GOT3 (cell line): ENCODE measurements around the gene DAGLB.
"Not testable (repeated sequence)": the region's sequence is repeated elsewhere in the genome, so short reads cannot be mapped to it uniquely, and the experiment has no call there.

ENCODE experiments used
- DNase-seq: peaks from one replicate; lab custom pipeline; 2025; ENCODE audit warnings: mixed read lengths; lab: John Stamatoyannopoulos, UW

Gene DAGLB

GRCh38 chr7:6461946-6462550 lies 14.3 kb upstream of the DAGLB start:
- no peak for DNase-seq

DNA sequence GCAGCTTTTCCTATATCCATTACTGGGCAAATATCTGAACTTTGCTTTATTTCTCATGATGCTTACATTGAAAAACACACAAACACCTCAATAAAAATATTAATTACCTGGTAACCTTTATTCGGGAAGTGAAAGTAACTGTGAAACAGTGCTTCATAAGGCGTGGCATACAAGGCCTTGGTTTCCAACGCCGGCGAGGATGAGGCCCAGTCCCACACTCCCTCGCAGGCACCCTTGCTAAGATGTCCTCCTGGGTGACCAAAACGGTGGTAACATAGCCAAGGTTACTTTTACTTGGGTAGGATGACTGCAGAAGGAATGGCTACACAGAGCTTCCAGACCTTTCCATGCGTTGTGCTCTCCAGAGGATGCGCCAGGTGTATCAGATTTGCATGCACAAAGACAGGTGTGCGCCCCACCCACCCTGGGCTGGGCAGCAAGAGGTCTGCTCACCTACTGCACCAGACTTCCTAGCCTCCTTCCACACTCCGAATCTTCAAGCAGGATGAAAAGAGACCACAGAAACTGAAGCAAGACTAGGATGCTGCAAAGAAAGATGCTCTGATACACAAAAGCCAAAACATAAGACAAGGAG lies 13.3 kb upstream of the DAGLB start:
- DNase-seq = no peak

DNA sequence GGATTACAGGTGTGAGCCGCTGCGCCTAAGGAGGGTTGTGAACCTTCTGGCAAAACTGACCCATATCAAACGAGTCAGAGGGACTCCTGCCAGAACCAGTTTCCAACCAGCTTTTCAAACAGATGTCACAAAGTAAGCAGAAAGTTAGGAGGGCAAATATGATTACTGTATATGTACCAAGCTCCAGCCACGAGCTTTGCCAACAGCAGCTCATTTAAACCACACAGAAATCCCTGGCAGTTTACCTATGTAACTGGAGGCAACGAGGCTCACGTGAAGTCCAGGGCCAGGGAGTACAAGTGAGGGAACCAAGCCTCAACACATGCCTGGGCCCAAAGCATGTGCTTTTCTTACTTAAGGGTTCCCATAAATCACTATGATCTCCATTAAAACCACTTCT lies 12.5 kb upstream of the DAGLB start:
- no peak for DNase-seq

DNA sequence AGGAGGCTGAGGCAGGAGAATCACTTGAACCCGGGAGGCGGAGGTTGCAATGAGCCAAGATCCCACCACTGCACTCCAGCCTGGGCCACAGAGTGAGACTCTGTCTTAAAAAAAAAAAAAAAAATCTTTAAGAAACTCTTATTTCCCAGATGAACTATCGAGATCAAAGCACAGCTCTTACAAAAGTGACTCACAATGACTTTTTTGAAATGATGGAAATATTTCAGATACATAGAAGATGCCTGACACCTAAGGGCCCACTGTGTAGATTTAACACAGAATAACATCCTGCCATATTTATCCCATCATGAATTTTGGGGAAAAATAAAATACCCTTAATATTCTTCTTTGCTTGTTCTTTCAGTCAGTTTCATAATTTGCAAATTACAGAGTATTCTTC lies 10.9 kb upstream of the DAGLB start:
- DNase-seq = not testable (repeated sequence)

DNA sequence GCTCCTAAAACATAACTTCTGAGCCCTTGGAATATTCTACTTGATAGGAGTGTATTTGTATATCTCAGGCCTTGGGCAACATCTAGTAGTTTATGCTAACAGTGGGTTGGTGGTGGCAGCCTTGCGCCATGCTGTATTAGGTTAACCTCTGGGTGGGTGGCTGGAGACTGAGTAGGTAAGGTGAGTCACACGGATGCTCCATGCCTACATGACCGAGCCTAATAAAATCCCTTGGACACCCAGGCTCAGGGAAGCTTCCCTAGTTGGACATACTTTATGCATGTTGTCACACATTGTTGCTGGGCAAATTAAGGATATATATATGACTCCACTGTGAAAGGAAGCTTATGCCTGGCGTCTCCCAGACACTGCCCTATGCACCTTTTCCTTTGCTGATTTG lies 6.0 kb upstream of the DAGLB start:
- peak; percentile 53 for DNase-seq

GRCh38 chr7:6451224-6451705 lies 3.5 kb upstream of the DAGLB start:
- DNase-seq = no peak

- not testable (repeated sequence) for DNase-seq
These were observed 2.8 kb upstream of the DAGLB start for GRCh38 chr7:6450591-6450990.

- DNase-seq = peak; percentile 19
These were observed 2.1 kb upstream of the DAGLB start for GRCh38 chr7:6449884-6450283.

- no peak for DNase-seq
These were observed 1.3 kb upstream of the DAGLB start for GRCh38 chr7:6448943-6449543.

DNA sequence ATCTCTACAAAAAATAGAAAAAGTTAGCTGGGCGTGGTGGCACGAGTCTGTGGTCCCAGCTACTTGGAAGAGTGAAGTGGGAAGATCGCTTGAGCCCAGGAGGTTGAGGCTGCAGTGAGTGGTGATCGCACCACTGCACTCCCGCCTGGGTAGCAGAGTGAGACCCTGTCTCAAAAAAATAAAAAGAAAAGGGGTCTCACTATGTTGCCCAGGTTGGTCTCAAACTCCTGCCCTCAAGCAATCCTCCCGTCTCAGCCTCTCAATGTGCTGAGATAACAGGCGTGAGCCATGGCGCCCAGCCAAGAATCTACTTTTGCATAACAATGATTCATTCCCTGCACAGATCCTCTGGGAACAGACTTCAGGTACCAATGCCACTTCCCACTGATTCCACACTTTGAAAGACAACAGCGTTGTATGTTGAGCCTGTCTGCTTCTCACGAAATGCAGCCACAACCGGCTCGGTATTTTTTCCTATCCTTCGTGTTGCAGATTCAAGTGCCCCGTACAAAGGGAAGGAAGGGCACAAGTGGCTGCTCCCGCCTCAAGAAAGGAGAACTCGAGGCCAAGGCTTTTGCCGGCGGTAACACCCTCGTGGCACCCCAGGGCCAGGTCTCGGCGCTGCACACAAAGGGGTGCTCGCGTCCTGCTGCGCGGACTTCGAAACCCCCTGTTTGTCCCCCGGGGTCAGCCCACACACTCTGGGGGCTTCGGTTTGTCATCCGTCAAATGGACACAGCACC lies 745 bp downstream of the DAGLB start:
- DNase-seq = peak; percentile 38

DNA sequence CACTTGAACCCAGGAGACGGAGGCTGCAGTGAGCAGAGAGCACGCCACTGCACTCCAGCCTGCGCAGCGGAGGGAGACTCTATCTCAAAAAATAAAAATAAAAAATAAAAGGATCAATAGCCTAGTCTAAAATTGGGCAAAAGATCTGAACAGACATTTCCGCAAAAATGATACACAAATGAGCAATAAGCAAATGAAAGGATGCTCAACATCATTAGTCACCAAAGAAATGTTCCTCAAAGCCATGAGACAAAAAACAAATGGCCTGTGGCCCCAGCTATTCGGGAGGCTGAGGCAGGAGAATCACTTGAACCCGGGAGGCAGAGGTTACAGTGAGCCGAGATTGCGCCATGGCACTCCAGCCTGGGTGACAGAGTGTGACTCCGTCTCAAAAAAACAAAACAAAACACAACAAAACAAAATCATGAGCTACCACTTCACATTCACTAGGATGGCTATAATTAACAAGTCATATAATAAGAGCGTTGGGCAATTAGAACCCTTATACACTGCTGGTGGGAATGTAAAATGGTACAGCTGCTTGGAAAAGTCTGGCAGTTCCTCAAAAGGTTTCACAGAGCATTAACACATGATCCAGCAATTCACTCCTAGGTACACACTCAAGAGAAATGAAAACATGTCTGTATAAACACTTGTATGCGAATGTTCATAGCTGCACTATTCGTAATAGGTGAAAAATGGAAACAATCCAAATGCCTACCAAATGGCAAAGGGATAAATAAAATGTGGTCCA lies 3.1 kb downstream of the DAGLB start:
- no peak for DNase-seq

GRCh38 chr7:6443372-6443941 lies 4.3 kb downstream of the DAGLB start:
- DNase-seq = no peak

DNA sequence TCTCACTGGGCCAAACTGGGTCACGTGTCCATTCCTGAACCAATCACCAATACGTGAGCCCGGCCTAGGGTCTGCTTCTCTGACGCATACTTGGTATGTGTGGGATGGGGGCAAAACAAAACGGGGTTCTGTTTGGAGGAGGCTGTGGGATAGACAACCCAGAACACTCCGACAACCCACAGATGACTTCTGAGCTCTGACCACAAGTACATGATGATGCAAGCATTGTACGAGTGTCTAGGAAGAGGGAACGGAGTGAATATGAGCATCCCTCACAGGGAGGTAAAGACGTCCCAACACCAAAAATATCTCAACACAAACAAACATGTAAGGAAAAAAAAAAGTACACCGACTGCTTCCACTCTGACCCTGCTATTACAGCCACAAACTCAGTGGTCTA lies 5.6 kb downstream of the DAGLB start:
- DNase-seq = no peak

DNA sequence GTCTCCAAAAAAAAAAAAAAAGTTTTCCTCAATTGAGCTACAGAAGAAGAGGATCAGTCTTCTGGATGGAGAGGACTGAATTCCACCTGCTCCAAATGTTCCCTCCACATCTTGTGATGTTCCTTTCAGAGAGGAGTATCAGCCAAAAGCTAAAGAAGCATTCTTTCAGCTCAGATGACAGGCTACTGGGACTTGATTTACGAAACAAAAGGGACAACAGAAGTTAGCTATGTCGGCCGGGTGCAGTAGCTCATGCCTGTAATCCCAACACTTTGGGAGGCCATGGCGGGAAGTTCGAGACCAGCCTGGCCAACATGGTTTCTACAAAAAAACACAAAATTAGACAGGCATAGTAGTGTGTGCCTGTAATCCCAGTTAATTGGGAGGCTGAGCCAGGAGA lies 7.4 kb downstream of the DAGLB start:
- no peak for DNase-seq

DNA sequence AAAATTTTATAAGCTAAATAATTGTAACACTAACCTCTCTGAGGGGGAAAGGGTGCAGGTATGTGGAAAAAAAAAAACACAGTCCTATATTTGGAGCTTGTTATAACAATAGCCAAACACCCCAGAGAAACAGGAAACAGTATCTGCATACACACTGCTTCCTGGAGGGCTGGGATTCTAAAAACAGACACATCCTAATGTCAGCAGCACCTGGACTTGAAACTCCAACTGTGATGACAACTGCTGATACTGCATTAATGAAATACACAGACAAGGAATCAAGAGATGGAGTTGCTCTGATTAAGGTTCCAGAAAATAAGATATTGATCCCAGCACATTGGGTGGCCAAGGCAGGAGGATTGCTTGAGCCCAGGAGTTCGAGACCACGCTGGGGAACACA lies 9.3 kb downstream of the DAGLB start:
- no peak for DNase-seq

GRCh38 chr7:6437251-6437650 lies 10.5 kb downstream of the DAGLB start:
- no peak for DNase-seq

DNA sequence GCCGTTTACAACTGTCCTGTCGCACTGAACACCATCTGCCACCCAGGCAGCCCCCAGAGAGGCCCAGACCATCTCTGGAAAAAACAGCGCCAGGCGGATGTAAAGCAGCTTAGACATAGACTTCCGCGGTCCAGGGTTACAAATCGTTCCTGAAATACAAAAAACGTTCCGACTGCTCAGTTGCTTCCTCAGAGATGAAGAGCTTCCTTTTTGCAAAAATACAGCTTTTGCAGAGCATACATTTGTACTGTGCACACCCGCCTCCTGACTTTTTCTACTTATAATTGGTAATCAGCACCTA lies 11.4 kb downstream of the DAGLB start:
- DNase-seq = no peak

- DNase-seq = peak; percentile 48
These were observed 12.0 kb downstream of the DAGLB start for GRCh38 chr7:6435486-6436384.

DNA sequence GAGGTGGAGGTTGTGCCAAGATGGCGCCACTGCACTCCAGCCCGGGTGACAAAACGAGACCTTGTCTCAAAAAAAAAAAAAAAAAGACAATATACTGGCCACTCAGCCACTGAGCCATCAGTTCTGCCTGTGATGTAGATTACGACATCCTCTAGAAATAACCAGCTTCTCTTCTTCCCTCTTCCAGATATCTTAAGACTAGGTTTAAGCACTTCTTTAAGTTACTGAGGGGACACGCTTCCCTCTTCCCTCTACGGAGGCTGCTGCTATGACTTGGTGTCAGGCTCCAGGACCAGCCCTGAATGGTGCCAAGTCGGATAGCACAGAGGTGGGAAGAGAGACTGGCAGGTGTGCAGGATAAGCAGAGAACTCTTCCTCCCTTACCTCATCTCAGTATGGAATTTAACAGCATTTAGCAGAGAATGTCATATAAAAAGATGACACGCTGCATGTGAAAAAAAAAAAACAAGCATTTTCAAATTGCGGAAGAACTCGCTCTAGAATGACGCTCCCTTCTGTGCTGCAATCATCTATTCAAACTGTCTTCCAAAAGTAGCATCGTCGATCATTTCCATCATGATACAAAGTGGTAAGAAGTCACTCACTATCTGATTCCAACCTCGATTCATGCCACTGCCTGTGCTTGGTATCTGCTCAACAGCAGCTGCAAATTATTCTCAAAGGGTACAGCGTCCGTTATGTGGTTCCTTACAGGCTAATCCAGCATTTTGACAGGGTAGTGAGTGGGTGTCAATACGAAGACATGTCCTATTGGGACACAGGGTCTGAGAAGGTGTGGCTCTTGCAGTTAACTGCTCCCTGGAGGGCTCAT lies 13.8 kb downstream of the DAGLB start:
- DNase-seq = no peak

DNA sequence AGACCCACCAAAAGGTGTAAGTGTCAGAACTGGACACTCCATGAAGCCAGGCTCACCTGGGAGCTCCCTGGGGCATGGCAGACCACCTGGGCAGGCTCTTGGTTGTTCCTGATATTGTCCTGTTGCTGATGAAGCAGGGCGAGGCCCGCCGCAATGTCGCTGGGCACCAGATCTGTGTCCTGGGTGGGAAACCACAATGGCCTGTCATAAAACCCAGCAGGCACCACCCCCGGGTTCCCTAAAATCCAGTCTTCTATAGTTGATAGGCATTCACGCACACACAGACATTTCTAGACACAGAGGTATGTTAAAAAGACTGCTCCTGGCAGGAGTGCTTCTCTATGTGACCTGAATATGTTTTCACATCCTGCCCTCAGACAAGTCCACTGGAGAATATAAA lies 15.0 kb downstream of the DAGLB start:
- DNase-seq = no peak
